IPS-18c (cell line): ENCODE data around the gene HELZ2.
"Not testable (repeated sequence)": the region's sequence is repeated elsewhere in the genome, so short reads cannot be mapped to it uniquely, and the experiment has no call there.

Experiments
- H3K4me3 ChIP-seq: 2 replicates; pipeline ENCODE4 v1.7.0; 2013; ENCODE audit warnings: low read depth, mild to moderate bottlenecking, low read length, moderate library complexity; ENCODE audit not compliant: insufficient read depth
- H3K9me3 ChIP-seq: one replicate; pipeline ENCODE4 v1.6.1; 2013; ENCODE audit warnings: mild to moderate bottlenecking, low read length, moderate library complexity; ENCODE audit not compliant: control insufficient read depth, insufficient read depth

HELZ2 gene

GRCh38 chr20:63561624-63562396 lies 12.2 kb downstream of the HELZ2 start:
- no peaks in the 10 kb centered on the region for H3K9me3 ChIP-seq
- H3K4me3 ChIP-seq = no peak overlapping the region

GRCh38 chr20:63560856-63561609 lies 13.0 kb downstream of the HELZ2 start:
- H3K4me3 ChIP-seq = no peak overlapping the region
- H3K9me3 ChIP-seq = no peaks in the 10 kb centered on the region

GRCh38 chr20:63560333-63560805 lies 13.7 kb downstream of the HELZ2 start:
- Histone ChIP-seq H3K9me3 (no peaks in the 10 kb centered on the region), H3K4me3 (no peak overlapping the region)

- H3K4me3 ChIP-seq, H3K9me3 ChIP-seq: not testable (repeated sequence)
Measured at GRCh38 chr20:63559485-63560332, 14.3 kb downstream of the HELZ2 start.

GRCh38 chr20:63558804-63559484 lies 15.1 kb downstream of the HELZ2 start:
- H3K4me3 ChIP-seq = no peak overlapping the region
- no peaks in the 10 kb centered on the region for H3K9me3 ChIP-seq

GRCh38 chr20:63557481-63557891 lies 16.6 kb downstream of the HELZ2 start:
- no peak overlapping the region for H3K4me3 ChIP-seq
- H3K9me3 ChIP-seq = no peaks in the 10 kb centered on the region

- no peak overlapping the region for H3K4me3 ChIP-seq
- H3K9me3 ChIP-seq = no peaks in the 10 kb centered on the region
Measured at GRCh38 chr20:63556873-63557478, 17.1 kb downstream of the HELZ2 start.

GRCh38 chr20:63555661-63556381 lies 18.2 kb downstream of the HELZ2 start:
- peak overlapping the region; percentile 9; the same call in 1 of the 2 replicates for H3K4me3 ChIP-seq
- no peaks in the 10 kb centered on the region for H3K9me3 ChIP-seq

GRCh38 chr20:63554361-63555278 lies 19.4 kb downstream of the HELZ2 start:
- peak overlapping the region; percentile 80 for H3K4me3 ChIP-seq

GRCh38 chr20:63553933-63554290 lies 20.1 kb downstream of the HELZ2 start, which contains the start of gene FNDC11:
TSS of gene FNDC11 (plus strand) at chr20:63554159. CDS start at chr20:63555664, 1,505 bp downstream.
- Histone ChIP-seq H3K4me3 (peak within 1 kb of the TSS; percentile 80), H3K9me3 (no peaks in the 10 kb centered on the region)

More at GRCh38 chr20:63554361-63555278, 19.4 kb downstream of the HELZ2 start:
- no peaks in the 10 kb centered on the region for H3K9me3 ChIP-seq

- Histone ChIP-seq H3K9me3 (no peaks in the 10 kb centered on the region), H3K4me3 (peak overlapping the region; percentile 80)
Measured at GRCh38 chr20:63553251-63553932, 20.6 kb downstream of the HELZ2 start.

- H3K9me3 ChIP-seq = no peaks in the 10 kb centered on the region
- peak overlapping the region; percentile 25; the same call in 1 of the 2 replicates for H3K4me3 ChIP-seq
Measured at GRCh38 chr20:63552481-63553249, 21.4 kb downstream of the HELZ2 start.

- H3K4me3 ChIP-seq = no peak overlapping the region
- no peaks in the 10 kb centered on the region for H3K9me3 ChIP-seq
Measured at GRCh38 chr20:63551068-63551467, 23.0 kb downstream of the HELZ2 start.
